Tibial artery (tissue), 4 donors: ENCODE measurements around the gene EI24.

Experiments used
- DNase-seq, 2 donors: peaks; one replicate each; pipeline ENCODE4 v3.0.0-alpha.2; 2019
- H3K27ac ChIP-seq, 2 donors: fragments of 200-600 bp; sonication (generic) in 1 of 2; 1 replicate in 1 of 2; 2 replicates in 1 of 2; pipeline ENCODE4 v1.5.1; 2018 to 2019; ENCODE audit warnings: mild to moderate bottlenecking in 1 of 2
- H3K27me3 ChIP-seq, 2 donors: fragments of 200-600 bp; sonication (generic) in 1 of 2; one replicate each; pipeline versions ENCODE4 v1.5.1 to v1.6.0; 2016 to 2019
- H3K36me3 ChIP-seq, 3 donors: fragments of 200-600 bp; sonication (generic) in 2 of 3; one replicate each; pipeline ENCODE4 v1.5.1; 2016 to 2019; ENCODE audit warnings: mild to moderate bottlenecking in 2 of 3
- H3K4me1 ChIP-seq, 4 donors: fragments of 200-600 bp; sonication (generic) in 2 of 4; 1 replicate in 3 of 4; 2 replicates in 1 of 4; pipeline ENCODE4 v1.5.1; 2016 to 2019
- H3K4me3 ChIP-seq, 2 donors: fragments of 200-600 bp; sonication (generic) in 1 of 2; 1 replicate in 1 of 2; 2 replicates in 1 of 2; pipeline ENCODE4 v1.5.1; 2018 to 2019; ENCODE audit warnings: mild to moderate bottlenecking in 2 of 2
- H3K9me3 ChIP-seq, 3 donors: fragments of 200-600 bp; sonication (generic) in 1 of 3; one replicate each; pipeline ENCODE4 v1.5.1; 2016 to 2019
- intact Hi-C: fragments of 100-400 bp; cut with DNase I; formaldehyde crosslinking; loops from one replicate; pipeline ENCODE4 v1.15.0; 2023; ENCODE audit warnings: low total_unique reads
- TF ChIP-seq, protein P1 (sequence below), 2 experiments: fragments of 200-600 bp in 1 of 2; fragments of 450-650 bp in 1 of 2; IDR thresholded peaks; one replicate each; pipeline ENCODE4 v1.5.1; 2017 to 2019; ENCODE audit warnings: antibody characterized with exemption in 2 of 2, mild to moderate bottlenecking in 1 of 2, moderate library complexity in 1 of 2

EI24 gene

DNA sequence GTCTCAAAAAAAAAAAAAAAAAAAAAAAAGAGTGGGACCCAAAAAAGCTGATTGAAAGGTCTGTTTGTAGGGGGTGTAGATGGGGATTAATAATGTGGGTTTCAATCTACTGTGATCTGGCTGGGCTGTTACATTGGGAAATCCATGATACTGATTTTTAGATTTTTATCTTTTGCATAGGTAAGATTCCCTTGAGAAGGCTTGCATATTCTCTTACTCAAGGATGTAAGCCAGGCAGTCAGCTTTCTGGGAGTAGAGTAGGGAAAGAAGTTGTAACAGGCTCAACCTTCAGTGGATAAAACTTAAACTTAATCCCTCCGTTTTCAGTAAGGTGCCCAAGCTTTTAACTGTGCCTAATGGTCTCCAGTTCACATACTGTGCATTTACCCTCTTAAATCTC lies 53.8 kb downstream of the EI24 start:
- no peak overlapping the region for H3K4me3 ChIP-seq
- peaks cover 28 to 38% (median 35%) of the 10 kb centered on the region in 3 donors for H3K36me3 ChIP-seq
- intact Hi-C loops: loop anchor here (10.0 kb wide), 1 partner anchor 858 kb away; the partner anchor contains the start of gene ESAM
- peaks cover 0 to 49% (median 25%) of the 10 kb centered on the region in 4 donors for H3K4me1 ChIP-seq
- no peaks in the 10 kb centered on the region for H3K9me3 ChIP-seq
- H3K27me3 ChIP-seq: no peaks in the 10 kb centered on the region
- no peak for DNase-seq
- TF ChIP-seq, protein P1, sequence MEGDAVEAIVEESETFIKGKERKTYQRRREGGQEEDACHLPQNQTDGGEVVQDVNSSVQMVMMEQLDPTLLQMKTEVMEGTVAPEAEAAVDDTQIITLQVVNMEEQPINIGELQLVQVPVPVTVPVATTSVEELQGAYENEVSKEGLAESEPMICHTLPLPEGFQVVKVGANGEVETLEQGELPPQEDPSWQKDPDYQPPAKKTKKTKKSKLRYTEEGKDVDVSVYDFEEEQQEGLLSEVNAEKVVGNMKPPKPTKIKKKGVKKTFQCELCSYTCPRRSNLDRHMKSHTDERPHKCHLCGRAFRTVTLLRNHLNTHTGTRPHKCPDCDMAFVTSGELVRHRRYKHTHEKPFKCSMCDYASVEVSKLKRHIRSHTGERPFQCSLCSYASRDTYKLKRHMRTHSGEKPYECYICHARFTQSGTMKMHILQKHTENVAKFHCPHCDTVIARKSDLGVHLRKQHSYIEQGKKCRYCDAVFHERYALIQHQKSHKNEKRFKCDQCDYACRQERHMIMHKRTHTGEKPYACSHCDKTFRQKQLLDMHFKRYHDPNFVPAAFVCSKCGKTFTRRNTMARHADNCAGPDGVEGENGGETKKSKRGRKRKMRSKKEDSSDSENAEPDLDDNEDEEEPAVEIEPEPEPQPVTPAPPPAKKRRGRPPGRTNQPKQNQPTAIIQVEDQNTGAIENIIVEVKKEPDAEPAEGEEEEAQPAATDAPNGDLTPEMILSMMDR (IDR thresholded peaks at IDR 0.05): no peak
- peak overlapping the region; percentile 92 for H3K27ac ChIP-seq

DNA sequence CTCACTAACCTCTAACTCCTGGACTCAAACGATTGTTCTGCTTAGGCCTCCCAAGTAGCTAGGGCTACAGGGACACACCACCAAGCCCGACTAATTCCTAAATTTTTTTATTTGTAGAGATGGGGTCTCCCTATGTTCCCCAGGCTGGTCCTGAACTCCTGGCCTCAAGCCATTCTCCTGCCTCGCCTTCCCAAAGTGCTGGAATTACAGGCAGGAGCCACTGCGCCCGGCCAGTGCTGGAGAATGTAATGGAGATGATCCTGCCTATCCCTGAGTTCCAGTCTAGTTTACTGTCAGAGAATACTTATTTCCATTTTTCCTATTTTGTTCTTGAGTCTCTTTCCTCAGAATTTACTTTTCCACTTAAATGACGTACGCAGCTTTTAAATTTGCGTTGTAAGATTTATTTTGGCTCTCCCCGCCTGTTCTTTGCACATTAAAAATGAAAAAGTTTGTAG lies 55.5 kb downstream of the EI24 start, which contains the start of gene CHEK1:
CHEK1 (plus strand) TSS at position 408 of the 458 bp plus-strand sequence. CDS start 1,606 bp downstream, outside the sequence.
- intact Hi-C loops: loop anchor here (10.0 kb wide), 1 partner anchor 860 kb away; the partner anchor contains the start of gene ESAM
- Histone ChIP-seq H3K9me3 (no peaks in the 10 kb centered on the region), H3K4me3 (peak within 1 kb of the TSS; percentile 63 to 76), H3K4me1 (peaks cover 0 to 49% (median 25%) of the 10 kb centered on the region in 4 donors), H3K36me3 (peaks cover 10 to 21% (median 18%) of the 10 kb centered on the region in 3 donors), H3K27ac (peak within 1 kb of the TSS; percentile 92), H3K27me3 (no peaks in the 10 kb centered on the region)
- DNase-seq: no peak
- TF ChIP-seq, protein P1 (IDR thresholded peaks at IDR 0.05): no peak

DNA sequence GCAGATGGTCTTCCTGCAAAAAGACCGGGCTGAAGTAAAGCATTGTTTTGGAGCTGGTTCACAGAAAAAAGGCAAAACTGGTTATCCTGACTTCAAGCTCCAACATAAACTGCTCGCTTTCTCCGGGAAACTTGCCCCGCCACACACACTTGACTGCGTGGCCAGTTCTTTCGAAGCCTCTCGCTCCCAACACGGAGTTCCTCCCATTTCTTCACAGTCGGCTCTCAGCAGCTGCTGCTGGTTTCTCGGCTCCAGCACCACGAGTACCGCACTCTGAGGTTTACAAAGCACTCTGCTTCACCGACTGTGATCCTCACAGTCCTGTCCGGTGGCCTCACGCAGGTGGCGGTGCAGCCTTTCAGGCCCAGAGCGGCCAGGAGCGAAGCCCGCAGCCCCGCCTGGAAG lies 56.0 kb downstream of the EI24 start:
- Histone ChIP-seq H3K4me3 (peak overlapping the region; percentile 63 to 76), H3K36me3 (peaks cover 6 to 16% (median 14%) of the 10 kb centered on the region in 3 donors), H3K4me1 (peaks cover 0 to 49% (median 25%) of the 10 kb centered on the region in 4 donors), H3K27ac (peak overlapping the region; percentile 92), H3K9me3 (no peaks in the 10 kb centered on the region), H3K27me3 (no peaks in the 10 kb centered on the region)
- no peak for DNase-seq
- intact Hi-C loops: loop anchor here (10.0 kb wide), 1 partner anchor 860 kb away; the partner anchor contains the start of gene ESAM
- TF ChIP-seq, protein P1 (IDR thresholded peaks at IDR 0.05): no peak

DNA sequence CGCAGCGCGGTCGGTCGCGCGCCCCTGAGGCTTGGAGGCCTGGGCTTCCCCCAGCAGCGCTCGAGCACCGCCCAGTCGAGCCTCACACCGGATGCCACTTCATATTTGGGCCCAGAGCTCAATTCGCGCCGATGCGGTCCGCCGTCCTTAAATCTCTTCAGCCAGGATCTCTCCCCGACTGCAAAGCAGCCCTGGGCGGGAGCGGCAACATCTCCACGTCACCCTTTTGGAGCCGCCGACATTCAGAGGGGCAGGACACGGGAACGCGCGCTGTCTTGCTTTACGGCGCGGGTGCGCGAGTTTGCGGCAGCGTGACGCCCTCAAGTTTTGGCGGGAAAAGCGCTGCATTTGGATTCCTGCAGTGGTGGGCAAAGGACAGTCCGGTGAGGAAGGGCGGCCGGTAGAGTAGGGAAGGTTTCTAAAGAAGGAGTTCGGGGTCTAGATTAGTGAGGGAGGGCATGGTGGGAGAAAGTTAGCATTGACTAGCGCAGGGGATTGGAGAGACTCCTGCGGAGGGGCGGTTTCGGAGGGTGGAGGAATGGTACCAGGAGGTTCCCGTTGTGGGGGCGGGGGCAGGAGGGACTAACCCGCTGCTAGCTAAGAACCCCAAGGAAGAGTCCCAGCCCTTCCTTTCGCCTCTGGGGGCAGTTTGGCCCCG lies 56.5 kb downstream of the EI24 start:
- peak; percentile 81 to 91 for DNase-seq
- Histone ChIP-seq H3K4me3 (peak overlapping the region; percentile 63 to 76), H3K4me1 (peaks cover 0 to 49% (median 25%) of the 10 kb centered on the region in 4 donors), H3K36me3 (peaks cover under 1 to 11% (median 8%) of the 10 kb centered on the region in 3 donors), H3K9me3 (no peaks in the 10 kb centered on the region), H3K27ac (peak overlapping the region; percentile 92), H3K27me3 (no peaks in the 10 kb centered on the region)
- TF ChIP-seq, protein P1 (IDR thresholded peaks at IDR 0.05): no peak
- intact Hi-C loops: loop anchor here (10.0 kb wide), 1 partner anchor 861 kb away; the partner anchor contains the start of gene ESAM

DNA sequence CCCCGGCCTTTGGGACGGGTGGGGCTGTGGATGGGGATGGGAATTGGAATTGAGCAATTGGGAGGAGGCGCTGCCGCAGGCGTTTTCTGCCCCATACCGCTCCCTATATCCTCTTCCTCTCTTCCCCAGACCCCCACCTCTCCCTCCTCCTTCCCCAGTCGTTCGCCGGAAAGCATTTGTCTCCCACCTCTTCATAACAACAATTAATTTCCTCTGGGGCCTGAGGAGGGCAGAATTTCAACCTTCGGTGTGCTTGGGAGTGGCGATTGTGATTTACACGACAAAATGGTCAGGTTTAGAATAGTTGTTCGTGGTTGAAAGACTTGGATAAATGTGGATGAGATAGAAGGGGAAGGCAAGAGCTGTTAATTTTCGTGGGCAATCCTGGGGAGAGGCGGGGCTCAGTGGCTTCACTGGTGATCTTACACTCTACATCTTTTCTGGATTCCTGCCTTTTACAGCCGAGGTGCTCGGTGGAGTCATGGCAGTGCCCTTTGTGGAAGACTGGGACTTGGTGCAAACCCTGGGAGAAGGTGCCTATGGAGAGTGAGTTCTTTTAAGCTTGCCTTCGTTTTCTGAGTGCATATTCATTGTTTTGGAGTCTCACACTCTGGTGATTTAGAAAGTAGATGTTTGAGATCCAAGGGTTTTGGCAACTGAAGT lies 57.1 kb downstream of the EI24 start:
- DNase-seq: no peak
- intact Hi-C loops: loop anchor here (10.0 kb wide), 1 partner anchor 862 kb away; the partner anchor contains the start of gene ESAM
- TF ChIP-seq, protein P1 (IDR thresholded peaks at IDR 0.05): no peak

More for the DNA sequence above, 57.1 kb downstream of the EI24 start:
- H3K4me1 ChIP-seq: peaks cover 0 to 49% (median 25%) of the 10 kb centered on the region in 4 donors
- H3K36me3 ChIP-seq: peaks cover 0 to 4% (median 2%) of the 10 kb centered on the region in 3 donors
- H3K27ac ChIP-seq: peak overlapping the region; percentile 92
- peak overlapping the region; percentile 63 to 76 for H3K4me3 ChIP-seq
- no peaks in the 10 kb centered on the region for H3K27me3 ChIP-seq
- no peaks in the 10 kb centered on the region for H3K9me3 ChIP-seq
